T-helper 22 cell (primary cell): ENCODE data around the gene ADCK2.
"Not testable (repeated sequence)": the region's sequence is repeated elsewhere in the genome, so short reads cannot be mapped to it uniquely, and the experiment has no call there.

Source experiments
- DNase-seq: peaks from one replicate; pipeline ENCODE4 v3.0.0-alpha.2; 2020; ENCODE audit warnings: low read depth

ADCK2 gene

GRCh38 chr7:140674356-140674800 lies 1.6 kb downstream of the ADCK2 start:
- no peak for DNase-seq

GRCh38 chr7:140674899-140675701 lies 2.4 kb downstream of the ADCK2 start:
- no peak for DNase-seq

- DNase-seq, result no peak
These were observed 3.0 kb downstream of the ADCK2 start for GRCh38 chr7:140675726-140676125.

GRCh38 chr7:140676306-140676705 lies 3.6 kb downstream of the ADCK2 start:
- DNase-seq, result no peak

GRCh38 chr7:140676956-140677355 lies 4.2 kb downstream of the ADCK2 start:
- not testable (repeated sequence) for DNase-seq

- DNase-seq, result no peak
These were observed 4.8 kb downstream of the ADCK2 start for GRCh38 chr7:140677496-140677895.

GRCh38 chr7:140678081-140678815 lies 5.5 kb downstream of the ADCK2 start:
- DNase-seq, result no peak

GRCh38 chr7:140678816-140679130 lies 6.0 kb downstream of the ADCK2 start:
- no peak for DNase-seq

- no peak for DNase-seq
These were observed 6.4 kb downstream of the ADCK2 start for GRCh38 chr7:140679186-140679585.

- DNase-seq, result no peak
These were observed 8.1 kb downstream of the ADCK2 start for GRCh38 chr7:140680886-140681285.

GRCh38 chr7:140681766-140682165 lies 9.0 kb downstream of the ADCK2 start:
- no peak for DNase-seq

- no peak for DNase-seq
These were observed 10.9 kb downstream of the ADCK2 start for GRCh38 chr7:140683657-140684056.

- DNase-seq, result no peak
These were observed 11.6 kb downstream of the ADCK2 start for GRCh38 chr7:140684066-140684950.

- no peak for DNase-seq
These were observed 12.8 kb downstream of the ADCK2 start for GRCh38 chr7:140685407-140686087.

- DNase-seq, result no peak
These were observed 14.2 kb downstream of the ADCK2 start for GRCh38 chr7:140686921-140687320.

GRCh38 chr7:140688341-140688740 lies 15.6 kb downstream of the ADCK2 start:
- DNase-seq, result no peak

GRCh38 chr7:140689199-140690152 lies 16.7 kb downstream of the ADCK2 start:
- no peak for DNase-seq

GRCh38 chr7:140691376-140692045 lies 18.8 kb downstream of the ADCK2 start:
- no peak for DNase-seq

- DNase-seq, result not testable (repeated sequence)
These were observed 21.1 kb downstream of the ADCK2 start for GRCh38 chr7:140693849-140694248.

GRCh38 chr7:140694592-140694991 lies 21.8 kb downstream of the ADCK2 start:
- no peak for DNase-seq
